ENCODE measurements around the gene FZD2. TPM values are rescaled to one million over a fixed set of nuclear protein-coding genes. Genes with fewer than 3 reads are reported as not detected.

The FZD2 gene
- total and polyA plus RNA-seq, 9 of the 15 experiments (the other 6 are each of a cell fraction or from before 2014, with no cell fraction given): 0.03 to 4.5 (median 1.1) TPM; not detected in 1

DNA sequence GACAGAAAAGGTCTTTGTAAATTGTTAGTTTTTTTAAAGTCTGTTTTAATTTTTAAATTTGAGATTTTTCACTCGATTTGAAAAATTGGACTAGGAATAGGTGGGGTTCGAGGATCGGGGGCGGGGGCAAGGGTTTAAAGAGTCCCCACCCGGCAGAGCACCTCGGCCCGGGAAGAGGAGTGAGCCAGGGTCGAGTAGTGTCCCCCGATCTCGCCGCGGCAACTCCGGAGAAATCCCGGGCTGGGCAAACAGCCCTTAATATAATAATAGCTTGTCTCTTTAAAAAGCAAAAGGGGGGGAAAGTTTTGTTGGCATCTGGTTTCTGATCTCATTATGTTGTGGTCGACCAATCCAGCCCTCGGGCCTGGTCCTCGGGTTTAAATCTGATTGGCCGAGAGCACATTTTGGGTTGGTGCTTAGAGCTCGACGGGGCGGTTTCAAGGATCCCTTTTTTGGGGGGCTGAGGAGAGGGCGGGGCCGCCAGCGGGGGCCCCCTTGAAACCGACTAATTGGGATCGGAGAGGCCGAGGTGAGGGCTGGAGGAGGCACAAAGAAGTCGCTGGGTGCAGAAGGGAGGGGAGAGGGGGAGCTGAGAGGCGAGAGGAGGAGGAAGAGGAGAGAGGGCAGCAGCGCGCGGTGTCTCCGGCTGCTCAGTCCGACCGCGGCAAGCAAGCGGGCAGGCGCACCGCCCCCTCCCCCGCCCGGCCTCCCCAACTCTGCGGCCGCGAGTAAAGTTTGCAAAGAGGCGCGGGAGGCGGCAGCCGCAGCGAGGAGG is at the start of gene FZD2 (continued):
- TF ChIP-seq, protein P1, sequence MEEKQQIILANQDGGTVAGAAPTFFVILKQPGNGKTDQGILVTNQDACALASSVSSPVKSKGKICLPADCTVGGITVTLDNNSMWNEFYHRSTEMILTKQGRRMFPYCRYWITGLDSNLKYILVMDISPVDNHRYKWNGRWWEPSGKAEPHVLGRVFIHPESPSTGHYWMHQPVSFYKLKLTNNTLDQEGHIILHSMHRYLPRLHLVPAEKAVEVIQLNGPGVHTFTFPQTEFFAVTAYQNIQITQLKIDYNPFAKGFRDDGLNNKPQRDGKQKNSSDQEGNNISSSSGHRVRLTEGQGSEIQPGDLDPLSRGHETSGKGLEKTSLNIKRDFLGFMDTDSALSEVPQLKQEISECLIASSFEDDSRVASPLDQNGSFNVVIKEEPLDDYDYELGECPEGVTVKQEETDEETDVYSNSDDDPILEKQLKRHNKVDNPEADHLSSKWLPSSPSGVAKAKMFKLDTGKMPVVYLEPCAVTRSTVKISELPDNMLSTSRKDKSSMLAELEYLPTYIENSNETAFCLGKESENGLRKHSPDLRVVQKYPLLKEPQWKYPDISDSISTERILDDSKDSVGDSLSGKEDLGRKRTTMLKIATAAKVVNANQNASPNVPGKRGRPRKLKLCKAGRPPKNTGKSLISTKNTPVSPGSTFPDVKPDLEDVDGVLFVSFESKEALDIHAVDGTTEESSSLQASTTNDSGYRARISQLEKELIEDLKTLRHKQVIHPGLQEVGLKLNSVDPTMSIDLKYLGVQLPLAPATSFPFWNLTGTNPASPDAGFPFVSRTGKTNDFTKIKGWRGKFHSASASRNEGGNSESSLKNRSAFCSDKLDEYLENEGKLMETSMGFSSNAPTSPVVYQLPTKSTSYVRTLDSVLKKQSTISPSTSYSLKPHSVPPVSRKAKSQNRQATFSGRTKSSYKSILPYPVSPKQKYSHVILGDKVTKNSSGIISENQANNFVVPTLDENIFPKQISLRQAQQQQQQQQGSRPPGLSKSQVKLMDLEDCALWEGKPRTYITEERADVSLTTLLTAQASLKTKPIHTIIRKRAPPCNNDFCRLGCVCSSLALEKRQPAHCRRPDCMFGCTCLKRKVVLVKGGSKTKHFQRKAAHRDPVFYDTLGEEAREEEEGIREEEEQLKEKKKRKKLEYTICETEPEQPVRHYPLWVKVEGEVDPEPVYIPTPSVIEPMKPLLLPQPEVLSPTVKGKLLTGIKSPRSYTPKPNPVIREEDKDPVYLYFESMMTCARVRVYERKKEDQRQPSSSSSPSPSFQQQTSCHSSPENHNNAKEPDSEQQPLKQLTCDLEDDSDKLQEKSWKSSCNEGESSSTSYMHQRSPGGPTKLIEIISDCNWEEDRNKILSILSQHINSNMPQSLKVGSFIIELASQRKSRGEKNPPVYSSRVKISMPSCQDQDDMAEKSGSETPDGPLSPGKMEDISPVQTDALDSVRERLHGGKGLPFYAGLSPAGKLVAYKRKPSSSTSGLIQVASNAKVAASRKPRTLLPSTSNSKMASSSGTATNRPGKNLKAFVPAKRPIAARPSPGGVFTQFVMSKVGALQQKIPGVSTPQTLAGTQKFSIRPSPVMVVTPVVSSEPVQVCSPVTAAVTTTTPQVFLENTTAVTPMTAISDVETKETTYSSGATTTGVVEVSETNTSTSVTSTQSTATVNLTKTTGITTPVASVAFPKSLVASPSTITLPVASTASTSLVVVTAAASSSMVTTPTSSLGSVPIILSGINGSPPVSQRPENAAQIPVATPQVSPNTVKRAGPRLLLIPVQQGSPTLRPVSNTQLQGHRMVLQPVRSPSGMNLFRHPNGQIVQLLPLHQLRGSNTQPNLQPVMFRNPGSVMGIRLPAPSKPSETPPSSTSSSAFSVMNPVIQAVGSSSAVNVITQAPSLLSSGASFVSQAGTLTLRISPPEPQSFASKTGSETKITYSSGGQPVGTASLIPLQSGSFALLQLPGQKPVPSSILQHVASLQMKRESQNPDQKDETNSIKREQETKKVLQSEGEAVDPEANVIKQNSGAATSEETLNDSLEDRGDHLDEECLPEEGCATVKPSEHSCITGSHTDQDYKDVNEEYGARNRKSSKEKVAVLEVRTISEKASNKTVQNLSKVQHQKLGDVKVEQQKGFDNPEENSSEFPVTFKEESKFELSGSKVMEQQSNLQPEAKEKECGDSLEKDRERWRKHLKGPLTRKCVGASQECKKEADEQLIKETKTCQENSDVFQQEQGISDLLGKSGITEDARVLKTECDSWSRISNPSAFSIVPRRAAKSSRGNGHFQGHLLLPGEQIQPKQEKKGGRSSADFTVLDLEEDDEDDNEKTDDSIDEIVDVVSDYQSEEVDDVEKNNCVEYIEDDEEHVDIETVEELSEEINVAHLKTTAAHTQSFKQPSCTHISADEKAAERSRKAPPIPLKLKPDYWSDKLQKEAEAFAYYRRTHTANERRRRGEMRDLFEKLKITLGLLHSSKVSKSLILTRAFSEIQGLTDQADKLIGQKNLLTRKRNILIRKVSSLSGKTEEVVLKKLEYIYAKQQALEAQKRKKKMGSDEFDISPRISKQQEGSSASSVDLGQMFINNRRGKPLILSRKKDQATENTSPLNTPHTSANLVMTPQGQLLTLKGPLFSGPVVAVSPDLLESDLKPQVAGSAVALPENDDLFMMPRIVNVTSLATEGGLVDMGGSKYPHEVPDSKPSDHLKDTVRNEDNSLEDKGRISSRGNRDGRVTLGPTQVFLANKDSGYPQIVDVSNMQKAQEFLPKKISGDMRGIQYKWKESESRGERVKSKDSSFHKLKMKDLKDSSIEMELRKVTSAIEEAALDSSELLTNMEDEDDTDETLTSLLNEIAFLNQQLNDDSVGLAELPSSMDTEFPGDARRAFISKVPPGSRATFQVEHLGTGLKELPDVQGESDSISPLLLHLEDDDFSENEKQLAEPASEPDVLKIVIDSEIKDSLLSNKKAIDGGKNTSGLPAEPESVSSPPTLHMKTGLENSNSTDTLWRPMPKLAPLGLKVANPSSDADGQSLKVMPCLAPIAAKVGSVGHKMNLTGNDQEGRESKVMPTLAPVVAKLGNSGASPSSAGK (IDR thresholded peaks at IDR 0.05): peak; percentile 58; the same call in 1 of the 2 replicates
- TF ChIP-seq FIP1L1 (IDR thresholded peaks at IDR 0.05; ENCODE audit: low read depth, low read length, poor library complexity, severe bottlenecking): no peak
- TF ChIP-seq MTA2 (IDR thresholded peaks at IDR 0.05; ENCODE audit: low read depth): no peak
- TF ChIP-seq, protein P2, sequence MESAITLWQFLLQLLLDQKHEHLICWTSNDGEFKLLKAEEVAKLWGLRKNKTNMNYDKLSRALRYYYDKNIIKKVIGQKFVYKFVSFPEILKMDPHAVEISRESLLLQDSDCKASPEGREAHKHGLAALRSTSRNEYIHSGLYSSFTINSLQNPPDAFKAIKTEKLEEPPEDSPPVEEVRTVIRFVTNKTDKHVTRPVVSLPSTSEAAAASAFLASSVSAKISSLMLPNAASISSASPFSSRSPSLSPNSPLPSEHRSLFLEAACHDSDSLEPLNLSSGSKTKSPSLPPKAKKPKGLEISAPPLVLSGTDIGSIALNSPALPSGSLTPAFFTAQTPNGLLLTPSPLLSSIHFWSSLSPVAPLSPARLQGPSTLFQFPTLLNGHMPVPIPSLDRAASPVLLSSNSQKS (CRISPR knock-in tag; IDR thresholded peaks at IDR 0.05): no peak
- TF ChIP-seq RBM25 (IDR thresholded peaks at IDR 0.05; ENCODE audit: low read depth, low read length, severe bottlenecking): peak; percentile 91
- peak; percentile 74 for TF ChIP-seq ATF7 (IDR thresholded peaks at IDR 0.05)
- no peak for TF ChIP-seq HOXB6 (CRISPR knock-in tag; IDR thresholded peaks at IDR 0.05; ENCODE audit: borderline replicate concordance)
- TF ChIP-seq L3MBTL2 (IDR thresholded peaks at IDR 0.05): peak; percentile 83
- TF ChIP-seq, protein P3, sequence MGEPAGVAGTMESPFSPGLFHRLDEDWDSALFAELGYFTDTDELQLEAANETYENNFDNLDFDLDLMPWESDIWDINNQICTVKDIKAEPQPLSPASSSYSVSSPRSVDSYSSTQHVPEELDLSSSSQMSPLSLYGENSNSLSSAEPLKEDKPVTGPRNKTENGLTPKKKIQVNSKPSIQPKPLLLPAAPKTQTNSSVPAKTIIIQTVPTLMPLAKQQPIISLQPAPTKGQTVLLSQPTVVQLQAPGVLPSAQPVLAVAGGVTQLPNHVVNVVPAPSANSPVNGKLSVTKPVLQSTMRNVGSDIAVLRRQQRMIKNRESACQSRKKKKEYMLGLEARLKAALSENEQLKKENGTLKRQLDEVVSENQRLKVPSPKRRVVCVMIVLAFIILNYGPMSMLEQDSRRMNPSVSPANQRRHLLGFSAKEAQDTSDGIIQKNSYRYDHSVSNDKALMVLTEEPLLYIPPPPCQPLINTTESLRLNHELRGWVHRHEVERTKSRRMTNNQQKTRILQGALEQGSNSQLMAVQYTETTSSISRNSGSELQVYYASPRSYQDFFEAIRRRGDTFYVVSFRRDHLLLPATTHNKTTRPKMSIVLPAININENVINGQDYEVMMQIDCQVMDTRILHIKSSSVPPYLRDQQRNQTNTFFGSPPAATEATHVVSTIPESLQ (CRISPR knock-in tag; IDR thresholded peaks at IDR 0.05): 0 out of 2 replicates have a peak, but pooled peaks have one; percentile 6

Data from K562 (cell line).